Stimulated activated CD4-positive, alpha-beta T cell treated with anti-CD3 and anti-CD28 coated beads, TNF-alpha, amount 100 ng/mL, for 24 hours (primary cell): ENCODE results near the gene HEATR5B.
A peak's percentile ranks its signal among the peaks of the same experiment; 100 is the strongest.
"Not testable (repeated sequence)": the region's sequence is repeated elsewhere in the genome, so short reads cannot be mapped to it uniquely, and the experiment has no call there.

Source experiments
- DNase-seq, 3 experiments: peaks; one replicate each; pipeline ENCODE4 v3.0.0-alpha.2; 2020; ENCODE audit warnings: low read depth in 3 of 3

The HEATR5B gene

GRCh38 chr2:37061776-37062175 lies 22.4 kb downstream of the HEATR5B start:
- no peak for DNase-seq

- DNase-seq = no peak
Measured at GRCh38 chr2:37061013-37061711, 23.0 kb downstream of the HEATR5B start.

- DNase-seq = no peak
Measured at GRCh38 chr2:37060446-37060845, 23.7 kb downstream of the HEATR5B start.

GRCh38 chr2:37059841-37060240 lies 24.3 kb downstream of the HEATR5B start:
- DNase-seq = no peak

- no peak for DNase-seq
Measured at GRCh38 chr2:37052600-37053332, 31.4 kb downstream of the HEATR5B start.

GRCh38 chr2:37039580-37039979 lies 44.6 kb downstream of the HEATR5B start:
- no peak for DNase-seq

- DNase-seq = no peak
Measured at GRCh38 chr2:37037771-37038170, 46.4 kb downstream of the HEATR5B start.

- DNase-seq = no peak
Measured at GRCh38 chr2:37029758-37030157, 54.4 kb downstream of the HEATR5B start.

GRCh38 chr2:37026050-37026449 lies 58.1 kb downstream of the HEATR5B start:
- DNase-seq = no peak

GRCh38 chr2:37020887-37021796 lies 63.0 kb downstream of the HEATR5B start:
- DNase-seq = no peak

GRCh38 chr2:37020212-37020886 lies 63.8 kb downstream of the HEATR5B start:
- DNase-seq = no peak

GRCh38 chr2:37013315-37013641 lies 70.9 kb downstream of the HEATR5B start:
- DNase-seq = no peak

GRCh38 chr2:37011130-37011529 lies 73.0 kb downstream of the HEATR5B start:
- no peak for DNase-seq

- peak in 1 of 3 experiments; percentile 5 for DNase-seq
Measured at GRCh38 chr2:37005118-37005868, 78.9 kb downstream of the HEATR5B start.

GRCh38 chr2:37000988-37001556 lies 83.1 kb downstream of the HEATR5B start:
- DNase-seq = no peak

GRCh38 chr2:37000318-37000717 lies 83.9 kb downstream of the HEATR5B start:
- no peak for DNase-seq

- DNase-seq = not testable (repeated sequence)
Measured at GRCh38 chr2:36999416-36999815, 84.8 kb downstream of the HEATR5B start.

- DNase-seq = no peak
Measured at GRCh38 chr2:36993841-36994620, 90.1 kb downstream of the HEATR5B start.

GRCh38 chr2:36988008-36988407 lies 96.2 kb downstream of the HEATR5B start:
- no peak for DNase-seq

- DNase-seq = no peak
Measured at GRCh38 chr2:36982467-36982866, 101.7 kb downstream of the HEATR5B start.
